Kidney (tissue), 14 donors: ENCODE results near the gene C11orf16. TPM values are rescaled to one million over a fixed set of nuclear protein-coding genes. Genes with fewer than 3 reads are reported as not detected.

Experiments
- DNase-seq, 5 donors: peaks; one replicate each; pipeline ENCODE4 v3.0.0-alpha.2; 2013 to 2020
- FAIRE-seq: peaks from 2 replicates; lab custom pipeline; 2012; peaks lifted over from hg19 to GRCh38; lab: Jason Lieb, UNC
- H3K27ac ChIP-seq, 2 donors: one replicate each; pipeline ENCODE4 v1.7.0; 2013; ENCODE audit warnings: low read depth in 2 of 2, low read length in 2 of 2, inconsistent platforms in 1 of 2
- H3K27me3 ChIP-seq: one replicate; pipeline ENCODE4 v1.7.1; 2013; ENCODE audit warnings: low read length, inconsistent platforms; ENCODE audit not compliant: control insufficient read depth, insufficient read depth
- H3K36me3 ChIP-seq, 3 donors: one replicate each; pipeline versions ENCODE4 v1.7.0 to v1.7.1; 2013; ENCODE audit warnings: low read length in 3 of 3, control low read depth in 1 of 3, inconsistent platforms in 1 of 3; ENCODE audit not compliant: insufficient read depth in 3 of 3, control insufficient read depth in 2 of 3
- H3K4me1 ChIP-seq, 3 donors: one replicate each; pipeline versions ENCODE4 v1.7.0 to v1.7.1; 2013; ENCODE audit warnings: low read length in 3 of 3, inconsistent platforms in 1 of 3, low read depth in 1 of 3; ENCODE audit not compliant: control insufficient read depth in 2 of 3, insufficient read depth in 2 of 3
- H3K4me3 ChIP-seq, 3 donors: one replicate each; pipeline versions ENCODE4 v1.7.0 to v1.8.1; 2013; ENCODE audit warnings: low read length in 3 of 3, control low read depth in 1 of 3, inconsistent platforms in 1 of 3
- H3K9ac ChIP-seq, 3 donors: one replicate each; pipeline versions ENCODE4 v1.7.0 to v1.7.1; 2013; ENCODE audit warnings: low read length in 3 of 3, control low read depth in 1 of 3, inconsistent platforms in 1 of 3
- H3K9me3 ChIP-seq, 3 donors: one replicate each; pipeline versions ENCODE4 v1.7.0 to v1.7.1; 2013; ENCODE audit warnings: low read length in 3 of 3, control low read depth in 1 of 3, inconsistent platforms in 1 of 3; ENCODE audit not compliant: control insufficient read depth in 2 of 3, insufficient read depth in 1 of 3
- CTCF ChIP-seq: IDR thresholded peaks from 3 replicates; pipeline ENCODE4 v1.5.1; 2012; ENCODE audit warnings: mild to moderate bottlenecking, moderate library complexity, borderline replicate concordance; ENCODE audit not compliant: insufficient read depth; ENCODE audit errors: extremely low read depth
- intact Hi-C: fragments of 100-400 bp; cut with DNase I; formaldehyde crosslinking; loops from one replicate; pipeline ENCODE4 v1.11.1; 2022
- polyA plus RNA-seq: library from polyadenylated mRNA; stranded (reverse); fragments of 350-450 nt; fragmentation: Illumina TruSeq; extraction: RNeasy Lipid Tissue Mini Kit (QIAGEN cat#74804); gene quantifications from one replicate; pipeline ENCODE4 v1.2.3, GENCODE V29; 2014; ENCODE audit warnings: low read depth, low replicate concordance; ENCODE audit not compliant: insufficient read depth
- total RNA-seq: library from RNA; stranded (reverse); fragmentation: NEBNext Ultra II Directional; extraction: Animal tissue kit (Norgen Biotek cat#: 25700); gene quantifications from one replicate; pipeline ENCODE4 v1.2.1, GENCODE V29; 2021
- donor health status: control.
- donor health status: control.
- donor health status: control.
- donor health status: control.
- donor health status: control.
- donor health status: DM: yes; HTN: yes; CAD: no.
- donor health status: Normal renal cell carcinoma (clear cell type).

The C11orf16 gene
- total and polyA plus RNA-seq, 2 donors from 2014 or later = 0.28 to 0.91 TPM

DNA sequence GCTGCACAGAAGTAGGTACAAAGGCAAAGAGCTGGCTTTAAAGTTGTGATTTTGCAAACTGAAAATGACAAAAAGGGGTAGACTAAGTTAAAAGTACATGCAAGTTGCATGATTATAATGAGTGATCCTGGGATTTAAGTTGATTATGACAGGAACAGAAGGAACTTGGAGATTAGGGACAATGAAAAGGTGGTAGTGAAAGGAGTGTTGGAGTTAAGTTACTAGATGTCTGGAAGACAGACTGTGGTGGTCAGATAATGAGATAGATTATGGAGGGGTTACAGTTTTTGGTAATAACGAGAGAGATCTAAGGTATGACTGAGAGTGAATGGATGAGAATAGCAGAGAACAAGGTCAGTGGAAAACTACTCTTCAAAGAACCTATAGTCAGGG, 39.2 kb upstream of the C11orf16 start:
- DNase-seq (no peak), FAIRE-seq (no peak)
- Histone ChIP-seq H3K4me1 (no peaks in the 10 kb centered on the region), H3K9ac (no peak overlapping the region), H3K9me3 (no peaks in the 10 kb centered on the region), H3K36me3 (no peaks in the 10 kb centered on the region), H3K27ac (no peak overlapping the region), H3K4me3 (no peak overlapping the region), H3K27me3 (no peaks in the 10 kb centered on the region)
- no peak for TF ChIP-seq CTCF
- intact Hi-C loops = no loop called here

DNA sequence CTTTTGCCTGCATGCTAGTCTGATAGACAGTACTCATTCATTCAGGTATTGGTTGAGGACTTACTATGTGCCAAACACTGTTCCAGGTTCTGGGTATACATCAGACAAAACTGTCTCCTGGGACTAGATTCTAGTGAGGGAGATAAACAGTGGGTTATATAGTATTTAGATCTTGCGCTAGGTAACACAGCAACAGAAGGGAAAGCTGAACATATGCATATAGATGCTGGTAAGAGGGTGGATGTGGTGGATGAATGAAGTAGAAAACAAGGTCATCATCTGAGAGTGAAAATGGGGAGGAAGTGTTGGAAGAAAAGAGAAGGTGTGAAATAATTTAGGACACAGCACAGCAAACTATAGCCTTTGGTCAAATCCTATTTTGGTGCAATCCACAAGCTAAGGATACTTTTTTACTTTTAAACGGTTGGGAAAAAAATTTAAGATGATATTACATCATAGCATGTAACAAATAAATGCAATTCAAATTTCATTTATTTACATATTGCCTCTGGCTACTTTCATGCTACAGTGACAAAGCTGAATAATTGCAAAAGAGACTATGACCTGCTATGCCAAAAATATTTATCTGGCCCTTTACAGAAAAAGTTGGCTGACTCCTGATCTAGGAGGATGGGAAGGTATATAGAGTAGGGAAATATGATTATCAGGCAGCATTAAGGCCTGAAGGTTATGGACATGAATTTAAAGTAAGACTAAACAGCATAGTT, 38.6 kb upstream of the C11orf16 start:
- Histone ChIP-seq H3K4me3 (no peak overlapping the region), H3K9me3 (no peaks in the 10 kb centered on the region), H3K27ac (no peak overlapping the region), H3K27me3 (no peaks in the 10 kb centered on the region), H3K36me3 (no peaks in the 10 kb centered on the region), H3K9ac (no peak overlapping the region), H3K4me1 (no peaks in the 10 kb centered on the region)
- intact Hi-C loops = no loop called here
- TF ChIP-seq CTCF = no peak
- DNase-seq (no peak), FAIRE-seq (no peak)

DNA sequence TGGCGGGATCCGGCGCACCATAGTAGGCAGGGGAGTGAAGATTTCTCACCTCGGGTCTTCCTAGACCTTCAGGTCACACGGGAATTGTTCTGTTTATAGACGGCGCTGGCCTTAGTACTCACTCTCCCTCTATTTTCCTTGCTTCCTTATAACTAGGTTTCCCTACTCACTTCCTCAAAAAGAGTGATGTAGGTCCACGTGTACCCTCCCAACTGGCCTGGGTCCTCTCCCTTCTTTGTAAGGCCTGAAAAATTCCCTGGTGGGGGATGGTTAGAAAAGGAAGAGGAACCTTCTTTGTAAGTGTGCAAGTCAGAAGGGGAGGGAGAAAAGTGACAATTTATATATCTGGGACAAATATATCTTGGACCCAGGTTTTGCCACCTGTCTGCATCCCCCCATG, 34.4 kb upstream of the C11orf16 start:
- intact Hi-C loops = no loop called here
- no peak overlapping the region for H3K4me3 ChIP-seq
- no peaks in the 10 kb centered on the region for H3K9me3 ChIP-seq
- FAIRE-seq (no peak), DNase-seq (no peak)
- no peak overlapping the region for H3K9ac ChIP-seq
- no peak for TF ChIP-seq CTCF
- H3K36me3 ChIP-seq = no peaks in the 10 kb centered on the region
- H3K27me3 ChIP-seq = no peaks in the 10 kb centered on the region
- H3K4me1 ChIP-seq = peaks cover 0 to 12% (median 3%) of the 10 kb centered on the region in 3 donors
- no peak overlapping the region for H3K27ac ChIP-seq
